Measurements from ENCODE around the gene VAV3. TPM values are rescaled to one million over a fixed set of nuclear protein-coding genes. Genes with fewer than 3 reads are reported as not detected.

Gene VAV3
- total RNA-seq, 2 experiments from 2014 or later: 2.3 to 8.3 TPM

- H3K36me3 ChIP-seq (ENCODE audit: insufficient read depth, low read length): no peaks in the 10 kb centered on the region
- DNase-seq (ENCODE audit: low spot score): no peak
- ChIA-PET CTCF (ENCODE audit: unreplicated experiment) (no interaction called here), POLR2A (interaction anchor here (0.6 to 0.7 kb wide), 2 partner anchors 13 to 1619 kb away, joined by 3 read pairs; no protein-coding TSS in a partner anchor)
- no peaks in the 10 kb centered on the region for H3K9me3 ChIP-seq (ENCODE audit: low read length)
- no peaks in the 10 kb centered on the region for H3K9me2 ChIP-seq (ENCODE audit: insufficient read depth, low read length)
- no peaks in the 10 kb centered on the region for H3K79me2 ChIP-seq (ENCODE audit: insufficient read depth, low read depth, low read length)
- peaks cover 5% of the 10 kb centered on the region for H3K4me1 ChIP-seq (ENCODE audit: insufficient read depth, low read length, poor library complexity, severe bottlenecking)
- intact Hi-C loops (cut with micrococcal nuclease; ENCODE audit: unreplicated experiment): no loop called here
- H3K4me3 ChIP-seq (ENCODE audit: low read depth, low read length, poor library complexity, severe bottlenecking): no peak overlapping the region
- H3K4me2 ChIP-seq (ENCODE audit: low read length): no peak overlapping the region
- TF ChIP-seq EZH2phosphoT487 (IDR thresholded peaks at IDR 0.05; ENCODE audit: borderline replicate concordance, low read depth, low read length) (no peak), CTCF (conservative IDR thresholded peaks at IDR 0.05; ENCODE audit: low read length) (no peak)
- no TSS peak for BruUV-seq (replicated peaks)
- H2AFZ ChIP-seq (ENCODE audit: low read length): no peak overlapping the region
- H3K27ac ChIP-seq (ENCODE audit: low read depth, low read length, poor library complexity, severe bottlenecking): no peak overlapping the region
- no peaks in the 10 kb centered on the region for H4K20me1 ChIP-seq (ENCODE audit: insufficient read depth, low read length)
These were observed 423.6 kb downstream of the VAV3 start for GRCh38 chr1:107541412-107541811.

DNA sequence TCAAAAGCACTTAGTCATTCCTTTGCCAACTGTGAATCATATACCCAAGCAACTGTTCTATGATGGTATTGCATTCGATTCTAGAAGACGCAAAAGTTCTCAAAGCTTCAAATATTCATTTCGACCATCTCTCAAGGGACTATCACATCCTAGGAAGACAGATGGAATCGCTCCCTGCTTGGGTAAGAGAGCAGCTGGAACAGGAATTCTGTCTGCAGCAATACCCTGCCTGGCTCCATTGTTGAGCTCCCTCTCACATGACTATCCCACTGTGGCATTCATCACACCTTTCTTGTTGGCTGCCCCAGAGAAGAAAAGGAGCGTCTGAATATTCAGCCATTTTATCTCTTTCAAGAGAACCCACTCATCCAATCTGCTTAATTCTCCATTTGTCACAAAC, 426.5 kb downstream of the VAV3 start:
- no peak overlapping the region for H3K4me3 ChIP-seq (ENCODE audit: low read depth, low read length, poor library complexity, severe bottlenecking)
- H3K36me3 ChIP-seq (ENCODE audit: insufficient read depth, low read length): no peaks in the 10 kb centered on the region
- DNase-seq (ENCODE audit: low spot score): no peak
- ChIA-PET CTCF (ENCODE audit: unreplicated experiment) (interaction anchor here (0.8 kb wide), 1 partner anchor 9 kb away, joined by 3 read pairs; no protein-coding TSS in a partner anchor), POLR2A (interaction anchor here (0.6 kb wide), 1 partner anchor 25 kb away, joined by 4 read pairs; no protein-coding TSS in a partner anchor)
- no peak overlapping the region for H3K27ac ChIP-seq (ENCODE audit: low read depth, low read length, poor library complexity, severe bottlenecking)
- no TSS peak for BruUV-seq (replicated peaks)
- H3K4me2 ChIP-seq (ENCODE audit: low read length): no peak overlapping the region
- H3K79me2 ChIP-seq (ENCODE audit: insufficient read depth, low read depth, low read length): no peaks in the 10 kb centered on the region
- H3K9me3 ChIP-seq (ENCODE audit: low read length): no peaks in the 10 kb centered on the region
- H4K20me1 ChIP-seq (ENCODE audit: insufficient read depth, low read length): no peaks in the 10 kb centered on the region
- no peak overlapping the region for H2AFZ ChIP-seq (ENCODE audit: low read length)
- peaks cover 7% of the 10 kb centered on the region for H3K4me1 ChIP-seq (ENCODE audit: insufficient read depth, low read length, poor library complexity, severe bottlenecking)
- no peak for TF ChIP-seq EZH2phosphoT487 (IDR thresholded peaks at IDR 0.05; ENCODE audit: borderline replicate concordance, low read depth, low read length)
- H3K9me2 ChIP-seq (ENCODE audit: insufficient read depth, low read length): no peaks in the 10 kb centered on the region
- intact Hi-C loops (cut with micrococcal nuclease; ENCODE audit: unreplicated experiment): no loop called here

DNA sequence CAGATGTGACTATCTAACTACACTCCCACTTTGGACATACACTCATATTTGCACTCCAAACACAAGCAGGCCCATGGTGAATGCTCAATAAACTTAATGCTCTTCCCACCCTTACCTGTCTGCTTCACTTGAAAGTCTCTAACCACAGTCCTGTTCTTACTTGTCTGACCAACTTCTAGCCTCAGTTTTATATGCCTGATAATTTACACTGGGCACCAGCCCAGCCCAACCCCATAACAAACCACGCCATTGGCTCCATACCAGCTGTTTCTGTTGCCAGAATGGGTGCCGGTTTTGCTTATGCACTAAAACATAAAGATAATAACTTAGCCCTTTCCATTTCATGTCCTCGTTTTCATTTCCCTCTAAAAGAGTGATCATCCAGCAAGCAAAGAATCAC, 428.7 kb downstream of the VAV3 start:
- TF ChIP-seq CTCF (conservative IDR thresholded peaks at IDR 0.05; ENCODE audit: low read length) (no peak), EZH2phosphoT487 (IDR thresholded peaks at IDR 0.05; ENCODE audit: borderline replicate concordance, low read depth, low read length) (no peak)

More for the DNA sequence above, 428.7 kb downstream of the VAV3 start:
- peak overlapping the region; percentile 58 for H2AFZ ChIP-seq (ENCODE audit: low read length)
- no peaks in the 10 kb centered on the region for H3K9me3 ChIP-seq (ENCODE audit: low read length)
- no peaks in the 10 kb centered on the region for H3K9me2 ChIP-seq (ENCODE audit: insufficient read depth, low read length)
- no peaks in the 10 kb centered on the region for H4K20me1 ChIP-seq (ENCODE audit: insufficient read depth, low read length)
- BruUV-seq (replicated peaks): no TSS peak
- no peaks in the 10 kb centered on the region for H3K79me2 ChIP-seq (ENCODE audit: insufficient read depth, low read depth, low read length)
- H3K36me3 ChIP-seq (ENCODE audit: insufficient read depth, low read length): no peaks in the 10 kb centered on the region
- ChIA-PET CTCF (ENCODE audit: unreplicated experiment) (no interaction called here), POLR2A (no interaction called here)
- H3K27ac ChIP-seq (ENCODE audit: low read depth, low read length, poor library complexity, severe bottlenecking): no peak overlapping the region
- no peak for DNase-seq (ENCODE audit: low spot score)
- no peak overlapping the region for H3K4me3 ChIP-seq (ENCODE audit: low read depth, low read length, poor library complexity, severe bottlenecking)
- intact Hi-C loops (cut with micrococcal nuclease; ENCODE audit: unreplicated experiment): no loop called here
- H3K4me2 ChIP-seq (ENCODE audit: low read length): no peak overlapping the region
- peaks cover 7% of the 10 kb centered on the region for H3K4me1 ChIP-seq (ENCODE audit: insufficient read depth, low read length, poor library complexity, severe bottlenecking)

All from OCI-LY7 (cell line).